ENCODE measurements around the gene TAF4. TPM values are rescaled to one million over a fixed set of nuclear protein-coding genes. Genes with fewer than 3 reads are reported as not detected.

The TAF4 gene
- total and polyA plus RNA-seq, 2 donors (not counting 3 experiments of a cell fraction or from before 2014, with no cell fraction given): 6.1 to 19.5 TPM

DNA sequence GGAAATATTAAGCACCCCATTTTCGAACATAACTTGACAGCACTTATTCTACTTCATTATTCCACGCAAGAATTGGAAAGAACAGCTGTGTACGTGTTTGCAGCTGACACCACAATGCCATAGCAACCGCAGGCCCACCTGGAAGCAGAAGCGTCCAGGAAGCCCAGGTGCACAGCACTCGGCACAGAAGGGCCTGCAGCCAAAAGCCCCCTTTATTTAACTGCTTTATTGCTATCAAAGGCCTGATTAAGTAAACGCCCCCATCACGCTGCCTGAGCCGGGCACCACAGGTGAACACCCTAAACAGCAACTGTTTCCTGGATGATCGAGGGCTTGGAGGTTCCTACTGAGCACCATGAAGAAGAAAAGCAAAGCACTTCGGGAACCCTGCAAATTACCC lies 6.3 kb downstream of the TAF4 start:
- no peaks in the 10 kb centered on the region for H3K36me3 ChIP-seq (ENCODE audit: control insufficient read depth in 2 of 2, extremely low read depth in 1 of 2, insufficient read depth in 2 of 2, low read length in 2 of 2)
- H3K4me1 ChIP-seq (ENCODE audit: control insufficient read depth, extremely low read depth, insufficient read depth, low read length): peaks cover 7% of the 10 kb centered on the region
- H3K9ac ChIP-seq (replicated peaks; ENCODE audit: extremely low read depth, insufficient read depth, low read length): no peak overlapping the region
- POLR2A ChIA-PET: no interaction called here
- H3K4me2 ChIP-seq (ENCODE audit: insufficient read depth, low read length): no peak overlapping the region
- DNase-seq (ENCODE audit: low read depth, low spot score) (no peak), FAIRE-seq (no peak)
- H3K9me3 ChIP-seq (replicated peaks; ENCODE audit: control insufficient read depth, insufficient read depth, low read length): no peaks in the 10 kb centered on the region
- CTCF ChIA-PET: interaction anchor here (1.3 kb wide), 1 partner anchor 33 kb away, joined by 4 read pairs; no protein-coding TSS in a partner anchor
- no peak overlapping the region for H3K27ac ChIP-seq (ENCODE audit: insufficient read depth, low read depth, low read length)
- H3K79me2 ChIP-seq (ENCODE audit: control insufficient read depth, insufficient read depth, low read length): peaks cover 81% of the 10 kb centered on the region
- H3K4me3 ChIP-seq (replicated peaks in 1 of 3; ENCODE audit: insufficient read depth in 1 of 3, low read depth in 1 of 3, low read length in 3 of 3): no peak overlapping the region
- TF ChIP-seq GATA2 (IDR thresholded peaks at IDR 0.05; ENCODE audit: insufficient read depth, insufficient read length, low read depth, low read length) (no peak), MYC (IDR thresholded peaks at IDR 0.05; ENCODE audit: low read depth, low read length) (no peak), CTCF (IDR thresholded peaks at IDR 0.05; ENCODE audit: extremely low read depth in 1 of 2, insufficient read depth in 1 of 2, low read depth in 1 of 2, low read length in 2 of 2) (no peak), JUN (IDR thresholded peaks at IDR 0.05; ENCODE audit: borderline replicate concordance, insufficient read depth, insufficient read length, low read depth) (no peak), FOS (IDR thresholded peaks at IDR 0.05; ENCODE audit: borderline replicate concordance, insufficient read depth, low read length) (no peak), POLR2AphosphoS5 (IDR thresholded peaks at IDR 0.05; ENCODE audit: insufficient read depth, low read depth, low read length) (no peak), EZH2 (IDR thresholded peaks at IDR 0.05; ENCODE audit: borderline replicate concordance, low read depth, low read length, severe bottlenecking) (no peak), POLR2A (IDR thresholded peaks at IDR 0.05; ENCODE audit: low read depth, low read length) (no peak)
- TF ChIP-seq, protein P1, sequence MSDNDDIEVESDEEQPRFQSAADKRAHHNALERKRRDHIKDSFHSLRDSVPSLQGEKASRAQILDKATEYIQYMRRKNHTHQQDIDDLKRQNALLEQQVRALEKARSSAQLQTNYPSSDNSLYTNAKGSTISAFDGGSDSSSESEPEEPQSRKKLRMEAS (IDR thresholded peaks at IDR 0.05; ENCODE audit: insufficient read depth, insufficient read length): no peak
- intact Hi-C loops (cut with micrococcal nuclease): no loop called here
- no peaks in the 10 kb centered on the region for H4K20me1 ChIP-seq (replicated peaks; ENCODE audit: control insufficient read depth, extremely low read depth, insufficient read depth, low read length)
- dilution Hi-C loops (cut with MboI; ENCODE audit: extremely low pct_ligation_motif_present, low sequenced_read_pairs): no loop called here
- BruUV-seq (replicated peaks): no TSS peak
- no peaks in the 10 kb centered on the region for H3K9me1 ChIP-seq (replicated peaks; ENCODE audit: control insufficient read depth, extremely low read depth, insufficient read depth, low read length)
- H3K27me3 ChIP-seq (ENCODE audit: control insufficient read depth in 2 of 2, insufficient read depth in 2 of 2, low read length in 2 of 2): no peaks in the 10 kb centered on the region
- H2AFZ ChIP-seq (ENCODE audit: low read depth, low read length): no peak overlapping the region

All from endothelial cell of umbilical vein (primary cell).